GM19043 (cell line): ENCODE measurements around the gene LAIR2.

Source experiments
- ATAC-seq: cut with Tn5 transposase; IDR thresholded peaks from one replicate; pipeline ENCODE4 v1.9.1; 2021; ENCODE audit warnings: low read depth; ENCODE audit not compliant: unreplicated experiment

Gene LAIR2

DNA sequence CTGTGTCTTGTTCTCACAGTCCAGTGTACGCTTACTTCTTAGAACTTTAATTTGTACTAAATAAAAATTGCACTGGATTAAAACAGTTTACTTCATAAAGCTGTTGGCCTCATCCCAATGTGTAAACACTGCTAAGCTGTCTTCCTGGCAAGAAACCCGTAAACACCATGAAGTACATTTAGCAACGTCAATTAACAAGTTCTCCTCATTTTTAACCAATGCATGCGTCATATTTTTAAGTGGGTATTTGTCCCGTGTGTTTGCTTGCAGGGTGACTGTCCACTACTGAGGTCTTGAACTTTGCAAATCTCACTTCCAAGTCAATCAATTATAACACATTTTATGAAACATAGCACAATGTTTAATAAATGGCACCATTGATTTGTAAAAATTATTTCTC lies 28.2 kb downstream of the LAIR2 start:
- ATAC-seq: no peak

DNA sequence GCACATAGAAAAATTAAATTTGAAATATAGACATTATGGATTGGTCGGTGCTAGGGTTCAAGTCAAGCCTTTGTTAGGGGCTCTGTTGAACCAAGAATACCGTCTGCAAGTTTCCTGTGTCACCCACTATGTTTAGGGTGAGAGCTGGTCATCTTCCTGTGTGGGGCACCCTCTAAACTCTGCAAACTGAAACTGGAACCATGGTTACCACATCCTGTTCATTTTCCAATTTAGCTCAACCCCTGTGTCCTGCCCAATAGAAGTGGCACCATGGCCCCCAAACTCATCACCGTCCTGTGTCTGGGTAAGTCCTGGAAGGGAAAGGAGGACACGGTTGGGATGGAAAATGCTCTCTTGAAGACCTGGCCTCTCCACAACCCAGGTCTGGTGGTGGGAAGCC lies 29.9 kb downstream of the LAIR2 start:
- ATAC-seq: no peak

DNA sequence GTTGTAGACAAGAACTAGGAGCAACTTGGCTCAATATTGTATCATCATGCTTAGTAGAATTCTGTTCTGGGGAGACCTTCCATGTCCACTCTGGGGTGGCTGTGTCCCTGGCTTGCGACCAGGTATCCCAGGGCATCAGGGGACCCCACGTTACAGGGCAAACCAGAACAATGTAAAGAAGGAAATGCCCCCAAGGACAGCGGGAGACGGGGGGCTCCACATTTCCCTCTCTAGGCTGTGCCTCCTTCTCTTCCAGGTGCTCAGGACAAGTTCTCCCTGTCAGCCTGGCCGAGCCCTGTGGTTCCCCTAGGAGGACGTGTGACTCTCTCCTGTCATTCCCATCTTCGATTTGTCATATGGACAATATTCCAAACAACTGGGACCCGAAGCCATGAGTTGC lies 30.8 kb downstream of the LAIR2 start:
- no peak for ATAC-seq

DNA sequence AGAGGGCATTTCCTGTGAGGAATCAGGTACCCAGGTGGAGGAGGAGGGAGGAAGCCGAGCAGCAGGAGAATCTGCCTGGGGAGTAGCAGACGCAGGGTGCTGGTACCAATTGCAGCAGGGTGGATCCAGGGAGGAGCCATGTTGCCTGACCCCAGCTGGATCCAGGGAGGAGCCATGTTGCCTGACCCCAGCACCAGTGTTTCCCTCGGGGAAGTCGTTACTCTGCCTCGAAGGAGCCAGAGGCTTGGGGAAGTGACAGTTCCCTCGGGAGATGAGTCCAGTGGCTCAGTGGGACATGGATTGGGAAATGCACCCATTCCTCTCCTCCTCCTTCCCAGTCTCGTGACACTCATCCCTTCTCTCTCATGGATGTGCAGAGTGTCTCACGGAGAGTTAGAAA lies 31.5 kb downstream of the LAIR2 start:
- no peak for ATAC-seq

DNA sequence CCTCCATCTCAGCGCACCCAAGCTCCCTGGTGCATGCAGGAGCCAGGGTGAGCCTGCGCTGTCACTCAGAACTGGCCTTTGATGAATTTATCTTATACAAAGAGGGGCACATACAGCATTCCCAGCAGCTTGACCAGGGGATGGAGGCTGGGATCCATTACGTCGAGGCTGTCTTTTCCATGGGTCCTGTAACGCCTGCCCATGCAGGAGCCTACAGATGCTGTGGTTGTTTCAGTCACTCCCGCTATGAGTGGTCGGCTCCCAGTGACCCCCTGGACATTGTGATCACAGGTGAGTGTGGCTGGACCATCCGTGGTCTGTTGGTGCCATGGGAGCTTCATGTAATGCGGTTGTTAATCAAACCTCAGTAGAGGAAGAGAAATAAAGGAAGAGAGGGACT lies 33.0 kb downstream of the LAIR2 start:
- no peak for ATAC-seq

DNA sequence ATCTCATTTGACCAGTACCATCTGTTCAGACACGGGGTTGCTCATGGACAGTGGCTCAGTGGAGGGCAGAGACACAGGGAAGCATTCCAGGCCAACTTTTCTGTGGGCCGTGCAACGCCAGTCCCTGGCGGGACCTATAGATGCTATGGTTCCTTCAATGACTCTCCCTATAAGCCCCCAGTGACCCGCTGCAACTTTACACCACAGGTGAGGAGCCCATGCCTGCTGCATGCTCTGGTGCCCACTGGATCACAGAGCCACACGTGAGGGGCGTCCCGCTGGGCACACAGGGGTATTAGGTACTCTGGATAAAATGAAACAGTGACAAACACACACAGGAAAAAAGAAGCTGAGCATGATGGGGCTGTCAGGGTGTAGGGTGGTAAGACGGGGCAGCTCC lies 34.3 kb downstream of the LAIR2 start:
- ATAC-seq: no peak

DNA sequence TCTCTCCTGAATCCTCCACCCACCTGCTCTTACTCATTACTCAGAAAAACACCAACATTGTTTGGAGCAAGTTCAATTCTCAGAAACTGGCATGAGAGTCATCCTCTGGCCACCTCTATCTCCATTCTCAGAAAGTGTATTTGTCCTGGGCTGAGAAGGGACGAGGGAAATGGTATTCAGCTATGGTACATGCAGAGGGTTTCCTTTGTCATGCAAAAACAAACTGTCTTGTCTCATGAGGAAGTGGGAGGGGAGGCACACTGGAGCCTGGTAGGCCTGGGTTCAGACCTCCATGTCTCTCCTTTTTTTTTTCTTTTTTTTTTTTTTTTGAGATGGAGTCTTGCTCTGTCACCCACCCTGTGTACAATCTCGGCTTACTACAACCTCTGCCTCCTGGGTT lies 39.1 kb downstream of the LAIR2 start:
- no peak for ATAC-seq

DNA sequence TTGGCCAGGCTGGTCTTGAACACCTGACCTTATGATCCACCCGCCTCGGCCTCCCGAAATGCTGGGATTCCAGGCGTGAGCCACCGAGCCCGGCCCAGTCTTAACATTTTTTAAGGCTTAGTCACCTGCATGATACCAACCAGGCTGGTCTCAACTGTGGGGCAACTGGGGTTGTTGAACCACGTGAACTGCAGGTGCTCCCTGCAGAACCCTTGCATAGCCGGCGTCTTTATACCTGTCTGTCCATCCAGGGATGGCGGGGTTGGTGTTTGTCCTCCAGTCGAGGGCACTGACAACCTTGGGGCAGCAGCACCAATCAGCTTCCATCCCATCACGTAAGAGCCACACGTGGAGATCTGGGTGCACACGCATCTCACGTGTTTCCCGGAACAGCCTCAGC lies 46.2 kb downstream of the LAIR2 start:
- no peak for ATAC-seq

DNA sequence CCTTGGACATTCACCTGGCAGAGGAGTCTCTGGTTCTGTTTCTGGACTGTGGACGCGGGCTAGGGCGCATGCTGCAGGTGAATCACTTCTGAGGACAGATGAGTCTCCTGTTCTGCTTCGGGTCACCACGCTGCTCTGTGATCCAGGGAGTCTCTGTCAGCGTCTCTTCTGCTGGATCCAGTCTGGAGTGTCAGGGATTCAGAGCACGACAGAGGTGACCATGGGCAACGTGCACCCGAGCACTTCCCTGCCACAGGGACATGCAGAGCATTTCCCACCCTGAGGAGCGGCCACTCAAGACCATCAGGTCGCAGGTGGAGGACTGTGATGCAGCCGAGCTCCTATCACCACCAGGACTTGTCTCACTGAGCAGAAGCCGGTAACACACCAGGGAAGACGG lies 46.6 kb downstream of the LAIR2 start:
- no peak for ATAC-seq

DNA sequence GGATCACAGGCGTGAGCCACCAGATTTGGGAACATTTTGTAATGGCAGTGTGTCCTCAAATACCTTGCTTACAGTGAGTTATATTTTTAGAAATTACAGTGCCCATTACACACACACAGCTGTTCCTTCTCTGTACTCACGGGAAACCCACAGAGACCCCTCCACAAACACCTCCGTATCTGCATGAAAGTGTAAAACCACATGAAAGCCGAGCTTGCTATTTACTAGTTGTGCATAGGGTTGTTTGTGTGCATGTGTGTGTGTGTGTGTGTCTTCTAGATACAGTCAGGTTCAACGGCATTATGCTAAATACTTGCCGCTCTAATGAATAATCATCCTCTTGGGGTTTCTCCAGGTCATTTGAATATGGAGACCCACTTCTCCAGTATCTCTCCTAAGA lies 48.7 kb downstream of the LAIR2 start:
- no peak for ATAC-seq

DNA sequence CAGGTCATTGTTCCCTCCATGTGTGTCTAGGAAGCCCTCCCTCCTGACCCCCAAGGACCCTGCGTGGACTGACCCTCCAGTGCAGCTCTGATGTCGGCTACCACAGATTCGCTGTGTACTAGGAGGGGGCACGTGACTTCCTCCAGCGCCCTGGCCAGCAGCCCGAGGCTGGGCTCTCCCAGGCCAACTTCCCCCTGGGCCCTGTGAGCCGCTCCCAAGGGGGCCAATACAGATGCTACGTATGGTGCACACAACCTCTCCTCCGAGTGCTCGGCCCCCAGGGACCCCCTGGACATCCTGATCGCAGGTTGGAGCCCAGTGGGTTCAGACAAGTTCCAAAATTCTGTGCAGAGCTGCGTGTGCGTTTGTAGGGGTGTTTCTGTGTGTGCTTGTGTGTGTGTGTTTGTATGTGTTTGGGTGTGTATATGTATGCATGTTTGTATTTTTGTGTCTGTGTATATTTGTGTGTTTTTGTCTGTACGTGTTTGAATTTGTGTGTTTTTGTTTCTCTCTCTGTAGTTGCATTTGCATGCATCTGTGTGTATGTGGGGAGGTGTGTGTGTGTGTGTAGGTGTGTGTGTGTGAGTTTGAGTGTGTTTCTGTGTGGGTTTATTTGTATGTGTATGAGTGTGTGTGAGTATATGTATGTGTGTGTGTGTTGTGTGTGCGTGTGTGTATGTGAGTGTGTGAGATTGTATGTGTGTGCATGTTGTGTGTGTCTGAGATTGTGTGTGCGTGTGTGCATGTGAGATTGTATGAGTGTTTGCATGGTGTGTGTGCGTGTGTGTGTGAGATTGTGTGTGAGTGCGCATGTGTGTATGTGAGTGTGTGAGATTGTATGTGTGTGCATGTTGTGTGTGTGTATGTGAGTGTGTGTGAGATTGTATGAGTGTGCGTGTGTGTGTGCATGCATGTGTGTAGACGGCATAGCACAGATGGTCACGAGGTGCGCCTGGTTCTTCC lies 49.6 kb downstream of the LAIR2 start:
- ATAC-seq: no peak

DNA sequence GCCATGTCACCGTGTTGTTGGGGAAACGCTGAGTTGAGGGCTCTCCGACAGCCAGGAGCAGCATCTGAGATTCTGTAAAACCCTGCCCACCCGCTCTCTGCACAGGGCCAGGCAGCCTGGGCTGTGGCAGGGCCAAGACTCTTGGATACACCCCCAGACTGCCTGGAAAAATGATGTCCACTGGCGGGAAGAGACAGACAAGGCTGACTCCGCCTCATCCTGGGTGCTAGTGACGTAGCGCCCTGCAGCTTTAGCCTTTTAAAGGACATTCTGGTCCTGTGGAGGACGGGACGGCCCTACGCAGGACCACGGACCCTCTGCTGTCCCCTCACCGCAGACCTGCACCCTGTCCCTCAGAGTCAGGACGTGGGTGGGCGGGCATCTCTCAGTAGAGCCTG lies 50.3 kb downstream of the LAIR2 start:
- ATAC-seq: no peak

DNA sequence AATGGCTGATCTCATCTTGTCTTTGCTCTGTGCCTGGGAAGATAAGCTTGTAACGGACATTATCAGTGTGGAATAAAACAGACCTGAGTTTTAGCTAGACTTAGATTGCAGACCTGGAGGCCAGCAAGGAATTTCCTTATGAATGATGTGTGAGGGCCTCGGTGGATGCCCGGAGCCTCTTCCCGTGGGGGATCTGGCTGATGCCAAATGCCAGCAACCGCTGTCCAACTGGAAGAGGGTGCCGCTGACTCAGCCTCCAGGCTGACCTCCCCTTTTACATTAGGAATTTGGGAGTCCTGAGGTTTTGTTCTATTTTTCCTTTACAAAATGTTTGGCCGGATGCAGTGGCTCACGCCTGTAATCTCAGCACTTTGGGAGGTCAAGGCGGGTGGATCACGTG lies 51.4 kb downstream of the LAIR2 start:
- no peak for ATAC-seq

DNA sequence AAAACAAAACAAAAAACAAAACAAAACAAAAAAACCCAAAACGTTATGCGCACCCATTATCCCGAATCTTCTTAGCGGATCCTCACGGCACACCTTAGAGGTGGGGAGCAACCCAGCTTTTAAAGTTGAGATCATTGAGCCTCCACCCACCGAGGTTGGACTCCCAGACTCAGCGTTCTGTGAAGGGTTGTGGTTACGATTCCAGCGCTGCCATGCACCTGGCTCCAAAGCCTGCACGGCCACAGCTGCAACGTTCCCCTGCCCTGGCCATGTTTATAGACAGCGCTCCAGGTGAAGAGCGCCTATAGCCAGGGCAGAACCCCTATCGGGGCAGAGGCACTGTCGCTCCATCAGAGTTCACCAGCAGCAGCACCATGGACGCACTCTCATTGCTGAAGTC lies 52.3 kb downstream of the LAIR2 start:
- no peak for ATAC-seq

DNA sequence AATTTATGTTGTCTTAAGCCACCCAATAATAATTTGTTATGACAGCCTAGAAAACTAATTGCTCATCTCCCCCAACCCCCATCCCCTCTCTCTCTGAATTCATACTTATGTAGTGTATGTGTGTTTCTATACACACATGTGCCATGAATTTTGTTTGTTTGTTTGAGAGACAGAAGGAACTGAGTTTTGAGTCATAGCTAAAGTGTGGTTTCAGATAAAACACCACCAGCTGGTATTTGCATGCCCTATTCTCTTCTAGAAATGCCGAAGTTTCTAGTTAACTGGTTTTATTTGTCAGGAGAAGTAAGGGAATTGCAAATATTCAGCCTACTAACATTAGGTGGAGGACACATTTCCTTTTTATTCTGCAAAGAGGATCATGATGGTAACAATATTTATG lies 53.6 kb downstream of the LAIR2 start:
- no peak for ATAC-seq

DNA sequence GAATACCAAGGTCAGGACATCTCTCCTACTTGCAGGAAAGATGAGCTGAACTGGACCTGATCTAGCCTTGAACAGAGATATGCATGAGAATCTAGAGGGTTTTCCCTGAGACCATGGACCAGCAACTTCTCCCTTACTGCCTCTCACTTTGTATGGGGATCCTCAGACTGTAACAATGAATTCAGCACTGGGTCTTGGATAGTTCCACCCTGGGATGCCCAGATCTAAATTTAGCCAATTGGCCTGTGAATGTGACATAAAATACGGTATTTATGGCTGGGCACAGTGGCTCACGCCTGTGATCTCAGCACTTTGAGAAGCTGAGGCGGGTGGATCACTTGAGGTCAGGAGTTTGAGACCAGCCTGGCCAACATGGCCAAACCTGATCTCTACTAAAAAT lies 55.7 kb downstream of the LAIR2 start:
- no peak for ATAC-seq
